Measurements from ENCODE around the gene TUFT1.

TUFT1 gene

GRCh38 chr1:151542710-151543129 lies 2.6 kb downstream of the TUFT1 start:
- no peak for TF ChIP-seq CTCF (conservative IDR thresholded peaks at IDR 0.05; ENCODE audit: low read depth, low read length)
- H3K4me3 ChIP-seq (ENCODE audit: low read depth, low read length): no peak overlapping the region
- DNase-seq (ENCODE audit: low read depth): no peak

GRCh38 chr1:151545542-151545941 lies 5.4 kb downstream of the TUFT1 start:
- no peak for DNase-seq (ENCODE audit: low read depth)
- no peak for TF ChIP-seq CTCF (conservative IDR thresholded peaks at IDR 0.05; ENCODE audit: low read depth, low read length)
- no peak overlapping the region for H3K4me3 ChIP-seq (ENCODE audit: low read depth, low read length)

GRCh38 chr1:151546011-151546925 lies 6.2 kb downstream of the TUFT1 start:
- H3K4me3 ChIP-seq (ENCODE audit: low read depth, low read length): no peak overlapping the region
- DNase-seq (ENCODE audit: low read depth): no peak
- TF ChIP-seq CTCF (conservative IDR thresholded peaks at IDR 0.05; ENCODE audit: low read depth, low read length): no peak

GRCh38 chr1:151547119-151547899 lies 7.2 kb downstream of the TUFT1 start:
- DNase-seq (ENCODE audit: low read depth): peak; percentile 89
- no peak overlapping the region for H3K4me3 ChIP-seq (ENCODE audit: low read depth, low read length)
- no peak for TF ChIP-seq CTCF (conservative IDR thresholded peaks at IDR 0.05; ENCODE audit: low read depth, low read length)

GRCh38 chr1:151547900-151548230 lies 7.8 kb downstream of the TUFT1 start:
- no peak for TF ChIP-seq CTCF (conservative IDR thresholded peaks at IDR 0.05; ENCODE audit: low read depth, low read length)
- DNase-seq (ENCODE audit: low read depth): no peak
- no peak overlapping the region for H3K4me3 ChIP-seq (ENCODE audit: low read depth, low read length)

GRCh38 chr1:151549199-151549598 lies 9.1 kb downstream of the TUFT1 start:
- TF ChIP-seq CTCF (conservative IDR thresholded peaks at IDR 0.05; ENCODE audit: low read depth, low read length): no peak
- H3K4me3 ChIP-seq (ENCODE audit: low read depth, low read length): no peak overlapping the region
- DNase-seq (ENCODE audit: low read depth): no peak

Measured in choroid plexus epithelial cell (primary cell).